Mesenchymal stem cell (in vitro differentiated cells and primary cell): ENCODE results near the gene SRSF12.

Experiments
- DNase-seq: peaks from one replicate; pipeline ENCODE4 v3.0.0-alpha.2; 2013
- H2AFZ ChIP-seq: one replicate; pipeline ENCODE4 v1.6.1; 2013; ENCODE audit warnings: low read depth, mild to moderate bottlenecking, control low read depth, inconsistent platforms, low read length, moderate library complexity
- H2AK5ac ChIP-seq: 2 replicates; pipeline ENCODE4 v1.6.1; 2013; ENCODE audit warnings: low read length, moderate library complexity, mild to moderate bottlenecking, inconsistent platforms; ENCODE audit not compliant: severe bottlenecking
- H2BK120ac ChIP-seq: one replicate; pipeline ENCODE4 v1.6.1; 2013; ENCODE audit warnings: low read depth, mild to moderate bottlenecking, inconsistent platforms, low read length, moderate library complexity
- H2BK12ac ChIP-seq, 2 experiments: one replicate each; pipeline ENCODE4 v1.6.1; 2013; ENCODE audit warnings: inconsistent platforms in 2 of 2, low read length in 2 of 2, mild to moderate bottlenecking in 2 of 2, moderate library complexity in 2 of 2, control low read depth in 1 of 2
- H2BK15ac ChIP-seq: one replicate; pipeline ENCODE4 v1.6.1; 2013; ENCODE audit warnings: mild to moderate bottlenecking, low read depth, inconsistent platforms; ENCODE audit not compliant: poor library complexity, severe bottlenecking
- H2BK5ac ChIP-seq: 2 replicates; pipeline ENCODE4 v1.6.1; 2013; ENCODE audit warnings: low read depth, mild to moderate bottlenecking, low read length, control low read depth, inconsistent platforms; ENCODE audit not compliant: poor library complexity, severe bottlenecking
- H3K14ac ChIP-seq, 2 experiments: one replicate each; pipeline ENCODE4 v1.6.1; 2013; ENCODE audit warnings: inconsistent platforms in 2 of 2, low read length in 2 of 2, control low read depth in 1 of 2, mild to moderate bottlenecking in 1 of 2, moderate library complexity in 1 of 2
- H3K18ac ChIP-seq, 2 experiments: one replicate each; pipeline ENCODE4 v1.6.1; 2013; ENCODE audit warnings: inconsistent platforms in 2 of 2, low read length in 2 of 2, control low read depth in 1 of 2, low read depth in 1 of 2, mild to moderate bottlenecking in 1 of 2
- H3K23ac ChIP-seq, 2 experiments: one replicate each; pipeline ENCODE4 v1.6.1; 2013; ENCODE audit warnings: inconsistent platforms in 2 of 2, low read length in 2 of 2, mild to moderate bottlenecking in 2 of 2, moderate library complexity in 2 of 2, control low read depth in 1 of 2
- H3K27ac ChIP-seq: 2 replicates; pipeline ENCODE4 v1.5.1; 2013; ENCODE audit warnings: mild to moderate bottlenecking, moderate library complexity, low read length, control low read depth, inconsistent platforms; ENCODE audit not compliant: poor library complexity, severe bottlenecking
- H3K27me3 ChIP-seq, 2 experiments: 2 replicates each; pipeline versions ENCODE4 v1.6.1 to v1.7.0; 2013; ENCODE audit warnings: low read length in 2 of 2, mild to moderate bottlenecking in 2 of 2, moderate library complexity in 2 of 2, control low read depth in 1 of 2, inconsistent platforms in 1 of 2; ENCODE audit not compliant: control insufficient read depth in 1 of 2, insufficient read depth in 1 of 2
- H3K36me3 ChIP-seq, 2 experiments: 2 replicates each; pipeline versions ENCODE4 v1.6.1 to v1.7.0; 2013; ENCODE audit warnings: low read length in 2 of 2, control low read depth in 1 of 2, inconsistent platforms in 1 of 2, low read depth in 1 of 2, mild to moderate bottlenecking in 1 of 2; ENCODE audit not compliant: insufficient read depth in 2 of 2, control insufficient read depth in 1 of 2
- H3K4ac ChIP-seq, 2 experiments: one replicate each; pipeline ENCODE4 v1.6.1; 2013; ENCODE audit warnings: inconsistent platforms in 2 of 2, low read length in 2 of 2, mild to moderate bottlenecking in 2 of 2, moderate library complexity in 2 of 2, control low read depth in 1 of 2, low read depth in 1 of 2
- H3K4me1 ChIP-seq: 2 replicates; pipeline ENCODE4 v1.6.1; 2013; ENCODE audit warnings: low read depth, low read length, control low read depth; ENCODE audit not compliant: control insufficient read depth, insufficient read depth
- H3K4me2 ChIP-seq: 2 replicates; pipeline ENCODE4 v1.6.1; 2013; ENCODE audit warnings: low read length, mild to moderate bottlenecking, inconsistent platforms; ENCODE audit not compliant: poor library complexity, severe bottlenecking
- H3K4me3 ChIP-seq, 2 experiments: 2 replicates each; pipeline versions ENCODE4 v1.5.1 to v1.7.0; 2013; ENCODE audit warnings: low read length in 2 of 2, mild to moderate bottlenecking in 2 of 2, control low read depth in 1 of 2, low read depth in 1 of 2; ENCODE audit not compliant: insufficient read depth in 1 of 2
- H3K79me1 ChIP-seq: replicated peaks from 2 replicates; pipeline ENCODE4 v1.6.1; 2013; ENCODE audit warnings: mild to moderate bottlenecking, control low read depth, low read length, inconsistent platforms; ENCODE audit not compliant: poor library complexity, severe bottlenecking
- H3K9ac ChIP-seq: 2 replicates; pipeline ENCODE4 v1.7.0; 2013; ENCODE audit warnings: mild to moderate bottlenecking, low read length, moderate library complexity
- H3K9me3 ChIP-seq: 2 replicates; pipeline ENCODE4 v1.7.0; 2013; ENCODE audit warnings: mild to moderate bottlenecking, low read length; ENCODE audit not compliant: control insufficient read depth
- H4K8ac ChIP-seq: one replicate; pipeline ENCODE4 v1.6.1; 2013; ENCODE audit warnings: inconsistent platforms, mild to moderate bottlenecking, low read length, moderate library complexity
- H4K91ac ChIP-seq: one replicate; pipeline ENCODE4 v1.6.1; 2013; ENCODE audit warnings: mild to moderate bottlenecking, low read length, inconsistent platforms
- WGBS: methylation state at CpG from one replicate; pipeline ENCODE4 v1.1.7; 2013; ENCODE audit warnings: mixed read lengths; 5-methylcytosine and 5-hydroxymethylcytosine counted together

SRSF12 gene

DNA sequence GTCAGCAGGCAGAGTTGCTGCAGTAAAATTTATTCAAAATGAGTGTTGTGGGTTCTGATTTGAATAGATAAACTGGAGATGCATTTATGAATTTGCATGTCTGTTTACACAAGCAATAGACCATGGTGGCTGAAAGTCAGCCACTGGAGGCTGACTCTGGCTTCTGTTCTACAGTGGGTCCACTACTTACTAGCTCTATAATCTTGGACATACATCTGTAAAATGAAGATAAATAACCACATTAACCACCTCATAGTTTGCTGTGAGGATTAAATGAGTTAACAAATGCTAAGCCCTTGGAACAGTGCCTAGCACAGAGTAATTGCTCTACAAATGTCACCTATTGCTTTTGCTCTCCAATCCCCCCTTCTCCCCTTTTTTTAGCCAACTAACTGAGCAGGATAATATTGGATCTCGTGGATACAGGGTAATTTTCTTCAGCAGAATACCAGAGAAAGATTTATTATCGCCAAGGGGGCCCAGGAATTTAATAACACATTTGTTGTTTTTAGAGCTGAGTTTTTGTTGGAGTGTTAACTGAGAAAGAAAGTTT is 26.6 kb upstream of the SRSF12 start:
- peaks cover 15% of the 10 kb centered on the region for H3K4me1 ChIP-seq
- H3K27ac ChIP-seq, result no peak overlapping the region
- H3K79me1 ChIP-seq, result peaks cover 11% of the 10 kb centered on the region
- no peak overlapping the region for H3K14ac ChIP-seq
- no peak overlapping the region for H3K18ac ChIP-seq
- H3K27me3 ChIP-seq, result no peaks in the 10 kb centered on the region
- H3K4me2 ChIP-seq, result no peak overlapping the region
- no peak overlapping the region for H2AK5ac ChIP-seq
- no peaks in the 10 kb centered on the region for H3K36me3 ChIP-seq
- H3K23ac ChIP-seq, result no peak overlapping the region
- no peak overlapping the region for H3K4me3 ChIP-seq
- no peak overlapping the region for H2BK5ac ChIP-seq
- H2BK15ac ChIP-seq, result no peak overlapping the region
- no peak for DNase-seq
- H4K8ac ChIP-seq, result no peak overlapping the region
- H4K91ac ChIP-seq, result no peak overlapping the region
- WGBS, result 58% methylated on average over 2 of the region's 2 CpGs
- H2AFZ ChIP-seq, result no peak overlapping the region
- no peak overlapping the region for H3K4ac ChIP-seq
- no peak overlapping the region for H2BK120ac ChIP-seq
- no peak overlapping the region for H3K9ac ChIP-seq
- no peaks in the 10 kb centered on the region for H3K9me3 ChIP-seq
- H2BK12ac ChIP-seq, result no peak overlapping the region

GRCh38 chr6:89140347-89141156 is 22.7 kb upstream of the SRSF12 start:
- DNase-seq, result peak; percentile 19
- Histone ChIP-seq H3K27ac (peak overlapping the region; percentile 77), H2BK120ac (no peak overlapping the region), H3K4me3 (no peak overlapping the region), H3K23ac (no peak overlapping the region), H3K18ac (no peak overlapping the region), H3K36me3 (no peaks in the 10 kb centered on the region), H3K27me3 (no peaks in the 10 kb centered on the region), H3K4me1 (peaks cover 11% of the 10 kb centered on the region), H2BK5ac (no peak overlapping the region), H2AFZ (no peak overlapping the region), H3K14ac (no peak overlapping the region), H3K4ac (no peak overlapping the region), H2AK5ac (peak overlapping the region; percentile 96), H3K9me3 (no peaks in the 10 kb centered on the region), H3K79me1 (no peaks in the 10 kb centered on the region), H2BK12ac (no peak overlapping the region), H4K8ac (no peak overlapping the region), H4K91ac (no peak overlapping the region), H2BK15ac (no peak overlapping the region), H3K9ac (no peak overlapping the region), H3K4me2 (no peak overlapping the region)
- WGBS, result 68% methylated on average over 7 of the region's 7 CpGs

- Histone ChIP-seq H3K18ac (no peak overlapping the region), H3K27ac (peak overlapping the region; percentile 23), H3K4ac (no peak overlapping the region), H2BK5ac (no peak overlapping the region), H3K4me3 (no peak overlapping the region), H4K91ac (no peak overlapping the region), H3K36me3 (no peaks in the 10 kb centered on the region), H2AFZ (no peak overlapping the region), H2BK120ac (no peak overlapping the region), H3K14ac (no peak overlapping the region), H3K4me2 (peak overlapping the region; percentile 39), H3K79me1 (no peaks in the 10 kb centered on the region), H3K9ac (no peak overlapping the region), H2BK15ac (no peak overlapping the region), H2AK5ac (no peak overlapping the region), H4K8ac (no peak overlapping the region), H3K9me3 (no peaks in the 10 kb centered on the region), H3K4me1 (peaks cover 11% of the 10 kb centered on the region), H3K23ac (no peak overlapping the region), H2BK12ac (no peak overlapping the region), H3K27me3 (no peaks in the 10 kb centered on the region)
- 4% methylated on average over 5 of the region's 5 CpGs for WGBS
- DNase-seq, result peak; percentile 29
Observed at GRCh38 chr6:89139509-89140346, 21.9 kb upstream of the SRSF12 start.

DNA sequence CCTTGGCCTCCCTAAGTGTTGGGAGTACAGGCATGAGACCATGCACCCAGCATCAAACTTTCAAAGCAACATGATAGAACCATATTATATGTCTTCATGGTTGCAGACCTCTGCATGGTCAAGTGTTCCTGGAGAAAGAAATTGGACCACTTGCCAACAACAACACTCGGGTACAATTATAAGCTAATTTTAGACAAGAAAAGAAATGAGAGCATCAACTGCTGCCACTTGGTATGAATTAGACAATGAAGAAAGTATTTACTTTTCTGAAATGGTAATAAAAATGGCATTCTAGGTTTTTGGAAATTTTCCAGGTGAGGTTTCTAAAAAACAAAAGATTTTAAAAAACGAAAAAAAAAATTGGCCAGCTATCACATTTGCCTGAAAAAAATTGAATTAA is 20.3 kb upstream of the SRSF12 start:
- H2BK15ac ChIP-seq, result no peak overlapping the region
- H2BK120ac ChIP-seq, result no peak overlapping the region
- H4K91ac ChIP-seq, result no peak overlapping the region
- H2AK5ac ChIP-seq, result no peak overlapping the region
- H3K18ac ChIP-seq, result no peak overlapping the region
- no peaks in the 10 kb centered on the region for H3K27me3 ChIP-seq
- H3K36me3 ChIP-seq, result no peaks in the 10 kb centered on the region
- DNase-seq, result no peak
- H3K4me2 ChIP-seq, result no peak overlapping the region
- no peak overlapping the region for H3K23ac ChIP-seq
- no peak overlapping the region for H3K4ac ChIP-seq
- no CpG with 5 or more reads among the region's 2 CpGs for WGBS
- H3K27ac ChIP-seq, result no peak overlapping the region
- no peak overlapping the region for H3K14ac ChIP-seq
- no peak overlapping the region for H2AFZ ChIP-seq
- no peak overlapping the region for H3K4me3 ChIP-seq
- H2BK12ac ChIP-seq, result no peak overlapping the region
- no peaks in the 10 kb centered on the region for H3K79me1 ChIP-seq
- no peak overlapping the region for H2BK5ac ChIP-seq
- H3K9me3 ChIP-seq, result no peaks in the 10 kb centered on the region
- no peak overlapping the region for H4K8ac ChIP-seq
- H3K4me1 ChIP-seq, result peaks cover 11% of the 10 kb centered on the region
- no peak overlapping the region for H3K9ac ChIP-seq
